ENCODE data around the gene RPSA. TPM values are rescaled to one million over a fixed set of nuclear protein-coding genes. Genes with fewer than 3 reads are reported as not detected.
A peak's percentile ranks its signal among the peaks of the same experiment; 100 is the strongest.

Gene RPSA
- total and polyA plus RNA-seq, 4 donors, result 657 to 1,968 (median 1,258) TPM

- no peak for DNase-seq
- 82 to 89% methylated on average over 21 of the region's 21 CpGs for WGBS, 2 donors
- ATAC-seq (ENCODE audit: insufficient read depth, low FRiP score), result no peak
- H3K27me3 ChIP-seq (ENCODE audit: control insufficient read depth in 3 of 3, insufficient read depth in 3 of 3, low read length in 2 of 3), result no peaks in the 10 kb centered on the region
- H3K27ac ChIP-seq (ENCODE audit: low read depth in 1 of 2, low read length in 1 of 2), result no peak overlapping the region
- H3K9me3 ChIP-seq (ENCODE audit: control insufficient read depth in 4 of 4, insufficient read depth in 3 of 4, low read length in 3 of 4), result no peaks in the 10 kb centered on the region
- H3K36me3 ChIP-seq (ENCODE audit: control insufficient read depth in 4 of 4, insufficient read depth in 4 of 4, low read length in 4 of 4), result peaks cover 28 to 43% (median 30%) of the 10 kb centered on the region in 4 donors
- TF ChIP-seq, protein P1, sequence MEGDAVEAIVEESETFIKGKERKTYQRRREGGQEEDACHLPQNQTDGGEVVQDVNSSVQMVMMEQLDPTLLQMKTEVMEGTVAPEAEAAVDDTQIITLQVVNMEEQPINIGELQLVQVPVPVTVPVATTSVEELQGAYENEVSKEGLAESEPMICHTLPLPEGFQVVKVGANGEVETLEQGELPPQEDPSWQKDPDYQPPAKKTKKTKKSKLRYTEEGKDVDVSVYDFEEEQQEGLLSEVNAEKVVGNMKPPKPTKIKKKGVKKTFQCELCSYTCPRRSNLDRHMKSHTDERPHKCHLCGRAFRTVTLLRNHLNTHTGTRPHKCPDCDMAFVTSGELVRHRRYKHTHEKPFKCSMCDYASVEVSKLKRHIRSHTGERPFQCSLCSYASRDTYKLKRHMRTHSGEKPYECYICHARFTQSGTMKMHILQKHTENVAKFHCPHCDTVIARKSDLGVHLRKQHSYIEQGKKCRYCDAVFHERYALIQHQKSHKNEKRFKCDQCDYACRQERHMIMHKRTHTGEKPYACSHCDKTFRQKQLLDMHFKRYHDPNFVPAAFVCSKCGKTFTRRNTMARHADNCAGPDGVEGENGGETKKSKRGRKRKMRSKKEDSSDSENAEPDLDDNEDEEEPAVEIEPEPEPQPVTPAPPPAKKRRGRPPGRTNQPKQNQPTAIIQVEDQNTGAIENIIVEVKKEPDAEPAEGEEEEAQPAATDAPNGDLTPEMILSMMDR (IDR thresholded peaks at IDR 0.05; ENCODE audit: control extremely low read depth, extremely low read depth), result no peak
- H3K4me1 ChIP-seq (ENCODE audit: control insufficient read depth in 5 of 5, insufficient read depth in 5 of 5, low read length in 5 of 5), result peaks cover 0 to 17% (median 7%) of the 10 kb centered on the region in 5 donors
- H3K9ac ChIP-seq (ENCODE audit: insufficient read depth in 1 of 2, low read length in 2 of 2), result no peak overlapping the region
- no peak overlapping the region for H3K4me3 ChIP-seq
Measured at GRCh38 chr3:39408493-39409372, 2.2 kb downstream of the RPSA start.

DNA sequence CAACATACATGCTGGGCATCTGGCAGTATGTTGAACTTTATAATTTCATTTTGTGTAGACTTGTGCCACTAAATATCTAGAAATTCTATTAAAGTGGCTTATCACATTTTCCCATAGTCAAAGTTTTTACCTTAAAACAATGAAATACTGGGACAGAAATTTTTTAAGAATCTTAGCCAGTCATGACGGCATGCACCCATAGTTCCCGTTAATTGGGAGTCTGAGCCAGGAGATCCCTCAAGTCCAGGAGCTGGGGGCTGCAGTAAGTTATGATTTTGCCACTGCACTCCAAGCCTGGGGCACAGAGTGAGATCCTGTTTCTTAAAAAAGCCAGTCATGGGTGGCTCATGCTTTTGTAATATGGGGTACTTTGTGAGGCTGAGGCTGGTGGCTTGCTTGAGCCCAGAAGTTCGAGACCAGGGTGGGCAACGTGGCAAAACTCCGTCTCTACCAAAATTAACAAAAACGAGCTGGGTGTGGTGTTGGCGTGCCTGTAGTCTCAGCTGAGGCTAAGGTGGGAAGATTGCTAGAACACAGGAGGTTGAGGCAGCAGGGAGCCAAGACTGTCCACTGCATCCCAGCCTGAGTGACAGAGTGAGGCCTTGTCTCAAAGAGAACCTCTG is 3.1 kb downstream of the RPSA start:
- Histone ChIP-seq H3K27ac (ENCODE audit: low read depth in 1 of 2, low read length in 1 of 2) (peak overlapping the region in 1 of 2 donors; percentile 4), H3K9me3 (ENCODE audit: control insufficient read depth in 4 of 4, insufficient read depth in 3 of 4, low read length in 3 of 4) (no peaks in the 10 kb centered on the region), H3K9ac (ENCODE audit: insufficient read depth in 1 of 2, low read length in 2 of 2) (no peak overlapping the region), H3K4me3 (no peak overlapping the region), H3K27me3 (ENCODE audit: control insufficient read depth in 3 of 3, insufficient read depth in 3 of 3, low read length in 2 of 3) (no peaks in the 10 kb centered on the region), H3K4me1 (ENCODE audit: control insufficient read depth in 5 of 5, insufficient read depth in 5 of 5, low read length in 5 of 5) (peaks cover 0 to 17% (median 7%) of the 10 kb centered on the region in 5 donors), H3K36me3 (ENCODE audit: control insufficient read depth in 4 of 4, insufficient read depth in 4 of 4, low read length in 4 of 4) (peaks cover 28 to 43% (median 34%) of the 10 kb centered on the region in 4 donors)
- TF ChIP-seq, protein P1 (IDR thresholded peaks at IDR 0.05; ENCODE audit: control extremely low read depth, extremely low read depth), result no peak
- ATAC-seq (ENCODE audit: insufficient read depth, low FRiP score), result no peak
- no peak for DNase-seq
- 70 to 80% methylated on average over 7 of the region's 7 CpGs for WGBS, 2 donors

DNA sequence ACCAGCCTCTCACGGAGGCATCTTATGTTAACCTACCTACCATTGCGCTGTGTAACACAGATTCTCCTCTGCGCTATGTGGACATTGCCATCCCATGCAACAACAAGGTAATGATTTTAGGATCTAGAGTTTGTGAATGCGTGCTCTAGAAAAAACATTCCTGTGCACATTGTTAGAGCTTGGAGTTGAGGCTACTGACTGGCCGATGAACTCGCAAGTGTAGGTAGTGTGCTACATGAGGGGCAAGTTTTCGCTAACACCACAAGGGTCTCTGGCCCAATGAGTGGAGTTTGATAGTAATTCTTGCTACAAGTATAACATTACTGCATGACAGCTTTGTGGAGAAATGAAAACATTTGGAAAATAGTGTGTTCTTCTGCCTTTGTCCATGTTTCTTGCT is 4.4 kb downstream of the RPSA start:
- Histone ChIP-seq H3K4me1 (ENCODE audit: control insufficient read depth in 5 of 5, insufficient read depth in 5 of 5, low read length in 5 of 5) (peaks cover 0 to 14% (median 7%) of the 10 kb centered on the region in 5 donors), H3K9me3 (ENCODE audit: control insufficient read depth in 4 of 4, insufficient read depth in 3 of 4, low read length in 3 of 4) (no peaks in the 10 kb centered on the region), H3K9ac (ENCODE audit: insufficient read depth in 1 of 2, low read length in 2 of 2) (no peak overlapping the region), H3K4me3 (no peak overlapping the region), H3K27ac (ENCODE audit: low read depth in 1 of 2, low read length in 1 of 2) (no peak overlapping the region), H3K27me3 (ENCODE audit: control insufficient read depth in 3 of 3, insufficient read depth in 3 of 3, low read length in 2 of 3) (no peaks in the 10 kb centered on the region), H3K36me3 (ENCODE audit: control insufficient read depth in 4 of 4, insufficient read depth in 4 of 4, low read length in 4 of 4) (peaks cover 28 to 43% (median 34%) of the 10 kb centered on the region in 4 donors)
- TF ChIP-seq, protein P1 (IDR thresholded peaks at IDR 0.05; ENCODE audit: control extremely low read depth, extremely low read depth), result no peak
- no peak for DNase-seq
- no peak for ATAC-seq (ENCODE audit: insufficient read depth, low FRiP score)
- WGBS, 2 donors, result 93 to 97% methylated on average over 6 of the region's 7 CpGs
